Measurements from ENCODE around the gene ICE2.

The ICE2 gene

GRCh38 chr15:60478566-60479360 lies at the start of gene ICE2:
Gene ICE2 (minus strand): TSS chr15:60479142. CDS start chr15:60477977, 1,165 bp downstream.
- peak; percentile 98 for DNase-seq

GRCh38 chr15:60528530-60528929 lies 49.6 kb upstream of the ICE2 start:
- no peak for DNase-seq

- DNase-seq = no peak
Measured at GRCh38 chr15:60527456-60527855, 48.5 kb upstream of the ICE2 start.

GRCh38 chr15:60526127-60526616 lies 47.2 kb upstream of the ICE2 start:
- DNase-seq = no peak

- DNase-seq = no peak
Measured at GRCh38 chr15:60525341-60526039, 46.5 kb upstream of the ICE2 start.

GRCh38 chr15:60523056-60523455 lies 44.1 kb upstream of the ICE2 start:
- DNase-seq = no peak

- DNase-seq = peak; percentile 89
Measured at GRCh38 chr15:60520825-60521368, 42.0 kb upstream of the ICE2 start.

- DNase-seq = no peak
Measured at GRCh38 chr15:60520013-60520824, 41.3 kb upstream of the ICE2 start.

- no peak for DNase-seq
Measured at GRCh38 chr15:60519218-60519617, 40.3 kb upstream of the ICE2 start.

- no peak for DNase-seq
Measured at GRCh38 chr15:60518511-60518910, 39.6 kb upstream of the ICE2 start.

- DNase-seq = no peak
Measured at GRCh38 chr15:60514261-60514881, 35.4 kb upstream of the ICE2 start.

- no peak for DNase-seq
Measured at GRCh38 chr15:60513676-60514075, 34.7 kb upstream of the ICE2 start.

- DNase-seq = no peak
Measured at GRCh38 chr15:60512937-60513336, 34.0 kb upstream of the ICE2 start.

- no peak for DNase-seq
Measured at GRCh38 chr15:60511351-60512031, 32.5 kb upstream of the ICE2 start.

GRCh38 chr15:60510006-60510405 lies 31.1 kb upstream of the ICE2 start:
- no peak for DNase-seq

- no peak for DNase-seq
Measured at GRCh38 chr15:60509470-60509869, 30.5 kb upstream of the ICE2 start.

- no peak for DNase-seq
Measured at GRCh38 chr15:60508442-60508841, 29.5 kb upstream of the ICE2 start.

- no peak for DNase-seq
Measured at GRCh38 chr15:60507596-60508424, 28.9 kb upstream of the ICE2 start.

GRCh38 chr15:60496853-60497252 lies 17.9 kb upstream of the ICE2 start:
- no peak for DNase-seq

GRCh38 chr15:60494108-60494507 lies 15.2 kb upstream of the ICE2 start:
- DNase-seq = no peak

- no peak for DNase-seq
Measured at GRCh38 chr15:60493166-60493565, 14.2 kb upstream of the ICE2 start.
